NOMO-1 treated with DMSO at 0.1 percent for 48 hours (cell line): ENCODE measurements around the gene SPATA46.

ENCODE experiments used
- DNase-seq: peaks from one replicate; lab custom pipeline; 2025; ENCODE audit not compliant: unreplicated experiment; lab: John Stamatoyannopoulos, UW

Gene SPATA46

GRCh38 chr1:162375463-162375862, 1.2 kb downstream of the SPATA46 start:
- DNase-seq = no peak

GRCh38 chr1:162374406-162374805, 2.2 kb downstream of the SPATA46 start:
- DNase-seq = no peak

DNA sequence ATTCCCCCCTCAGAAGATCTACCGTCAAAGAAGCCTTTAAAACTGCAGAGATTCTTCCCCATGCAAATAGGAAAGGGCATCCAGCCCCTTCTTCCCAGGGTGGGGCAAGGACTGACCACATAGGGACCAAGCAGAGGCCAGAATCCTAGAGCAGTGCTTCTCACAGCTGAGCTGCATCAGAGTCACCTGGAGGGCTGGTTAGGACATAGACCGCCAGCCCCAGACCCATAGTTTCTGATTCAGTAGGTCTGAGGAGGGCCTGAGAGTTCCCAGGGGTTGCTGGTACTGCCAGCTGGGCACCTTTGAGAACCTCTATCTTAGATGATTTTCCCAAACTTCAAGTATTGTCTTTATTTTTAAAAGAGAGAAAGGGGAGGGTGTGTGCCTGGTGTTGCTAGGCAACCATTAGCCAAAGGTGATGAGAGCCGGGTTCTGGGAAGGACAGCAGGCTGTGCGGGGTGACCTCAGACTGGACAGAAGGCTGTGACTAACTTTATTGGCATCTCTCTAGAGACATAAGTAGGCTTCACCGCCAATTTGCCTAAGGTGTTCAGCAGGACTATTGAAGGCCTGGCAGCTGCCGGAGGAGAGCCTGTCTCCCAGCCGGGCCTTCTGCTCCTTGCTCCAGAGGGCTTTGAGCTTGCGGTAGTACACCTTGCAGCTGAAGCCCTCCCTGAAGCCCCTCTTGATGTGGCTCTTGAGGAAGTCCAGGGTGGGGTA, 3.0 kb downstream of the SPATA46 start:
- no peak for DNase-seq

- DNase-seq = no peak
These were observed 3.6 kb downstream of the SPATA46 start for GRCh38 chr1:162373072-162373427.

- DNase-seq = no peak
These were observed 4.2 kb downstream of the SPATA46 start for GRCh38 chr1:162372159-162373071.

DNA sequence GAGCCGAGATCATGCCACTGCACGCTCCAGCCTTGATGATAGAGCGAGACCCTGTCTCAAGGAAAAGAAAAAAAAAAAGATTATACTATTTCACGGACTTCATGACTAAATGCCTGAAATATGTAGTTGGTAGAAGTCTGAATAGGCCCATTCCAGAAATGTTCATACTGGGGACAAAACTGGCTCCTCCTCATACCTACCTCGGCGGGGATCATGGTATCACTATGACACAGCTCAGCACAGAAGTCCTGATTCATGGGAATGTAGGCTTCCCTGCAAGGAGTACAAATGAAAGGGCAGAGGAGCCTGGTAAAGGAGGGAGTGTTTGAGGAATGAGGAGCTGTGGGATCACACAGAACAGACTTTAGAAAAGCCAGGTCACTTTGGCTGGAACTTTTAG, 5.0 kb downstream of the SPATA46 start:
- DNase-seq = no peak

GRCh38 chr1:162370721-162371120, 5.9 kb downstream of the SPATA46 start:
- no peak for DNase-seq

GRCh38 chr1:162370161-162370560, 6.5 kb downstream of the SPATA46 start:
- DNase-seq = no peak

DNA sequence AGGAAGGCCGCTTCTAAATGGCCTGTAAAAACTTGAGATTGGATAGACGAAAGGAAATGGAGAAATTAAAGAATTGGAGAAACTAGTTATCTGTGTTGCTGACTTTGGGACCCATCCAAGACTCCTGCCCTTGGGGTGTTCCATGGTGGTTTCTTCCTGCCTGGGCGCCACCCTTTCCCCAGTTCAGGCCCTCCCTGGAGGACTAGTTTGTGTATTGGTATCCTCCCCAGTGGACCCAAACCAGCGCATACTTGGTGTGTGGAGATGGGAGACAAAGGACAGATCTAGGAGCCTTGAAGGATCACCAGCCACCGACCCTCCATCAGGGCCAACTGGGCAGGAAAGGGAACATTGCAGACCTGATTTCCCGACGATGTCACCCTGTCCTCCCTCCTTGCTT, 7.1 kb downstream of the SPATA46 start:
- DNase-seq = no peak

DNA sequence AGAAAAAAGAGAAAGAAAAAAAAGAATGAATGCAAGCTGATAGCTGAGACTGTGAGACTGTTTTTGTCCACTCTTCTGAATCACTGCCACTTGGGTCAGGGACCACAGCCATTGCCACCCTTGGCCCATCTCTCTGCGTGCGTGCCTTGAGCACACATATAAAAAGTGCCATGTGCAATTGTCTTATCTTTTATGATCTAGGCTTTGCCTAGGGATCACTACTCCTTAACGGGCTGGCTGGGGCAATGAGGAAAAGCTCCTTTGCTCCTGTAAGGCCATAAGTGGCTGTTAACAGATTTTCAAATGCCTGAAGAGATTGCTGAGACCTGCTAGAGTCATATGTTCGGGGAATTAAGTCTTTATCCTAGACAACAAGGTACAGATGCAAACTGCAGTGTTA, 8.2 kb downstream of the SPATA46 start:
- DNase-seq = no peak

- no peak for DNase-seq
These were observed 8.9 kb downstream of the SPATA46 start for GRCh38 chr1:162367772-162368171.

GRCh38 chr1:162367073-162367472, 9.6 kb downstream of the SPATA46 start:
- no peak for DNase-seq

DNA sequence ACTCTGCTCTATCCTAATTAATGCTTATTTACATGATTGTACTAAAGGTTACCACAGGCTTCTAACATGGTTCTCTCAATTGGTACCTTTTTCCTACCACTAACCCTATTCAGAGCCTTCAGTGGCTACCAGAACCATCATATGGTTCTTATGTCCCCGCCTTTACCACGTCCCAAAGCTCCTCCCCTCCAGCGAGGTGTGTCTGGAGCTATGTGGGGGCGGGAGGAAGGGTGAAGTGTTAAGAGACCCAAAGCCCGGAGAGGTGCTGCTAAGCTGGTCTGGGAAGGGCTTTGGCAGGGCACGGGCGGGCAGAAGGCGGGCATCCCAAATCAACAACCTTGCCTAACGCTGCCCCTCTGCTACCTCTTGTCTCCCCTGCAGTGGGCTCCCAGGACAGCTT, 10.0 kb downstream of the SPATA46 start:
- no peak for DNase-seq

GRCh38 chr1:162366149-162366548, 10.5 kb downstream of the SPATA46 start:
- DNase-seq = no peak

DNA sequence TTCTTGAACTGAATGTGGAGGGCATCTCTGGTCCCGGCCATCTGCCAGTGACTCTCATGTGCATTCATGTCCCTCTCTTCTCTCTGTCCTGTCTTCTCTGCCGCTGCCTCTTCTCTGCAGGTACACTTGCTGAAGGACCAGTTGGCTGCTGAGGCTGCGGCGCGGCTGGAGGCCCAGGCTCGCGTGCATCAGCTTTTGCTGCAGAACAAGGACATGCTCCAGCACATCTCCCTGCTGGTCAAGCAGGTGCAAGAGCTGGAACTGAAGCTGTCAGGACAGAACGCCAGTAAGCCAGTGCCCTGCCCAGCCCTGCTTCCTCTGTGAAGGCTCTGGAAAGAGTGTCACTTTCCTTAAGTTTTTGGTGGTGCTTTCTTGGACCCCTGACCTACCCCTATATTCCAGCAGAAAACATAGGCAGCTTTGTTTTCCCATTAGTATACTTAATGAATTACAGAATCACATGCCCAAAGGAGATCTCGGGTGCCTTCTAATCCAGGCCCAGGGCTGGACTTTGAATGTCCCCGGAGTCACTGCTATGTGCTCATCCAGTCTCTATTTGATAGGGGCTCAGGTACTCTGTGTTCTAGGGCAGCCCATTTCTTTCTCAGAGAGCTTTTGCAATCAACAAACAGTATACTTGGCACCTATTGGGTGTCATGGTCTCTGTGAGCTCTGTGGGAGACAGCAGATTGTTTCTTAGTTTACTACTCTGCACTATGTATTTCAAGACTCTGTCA, 11.2 kb downstream of the SPATA46 start:
- DNase-seq = no peak

DNA sequence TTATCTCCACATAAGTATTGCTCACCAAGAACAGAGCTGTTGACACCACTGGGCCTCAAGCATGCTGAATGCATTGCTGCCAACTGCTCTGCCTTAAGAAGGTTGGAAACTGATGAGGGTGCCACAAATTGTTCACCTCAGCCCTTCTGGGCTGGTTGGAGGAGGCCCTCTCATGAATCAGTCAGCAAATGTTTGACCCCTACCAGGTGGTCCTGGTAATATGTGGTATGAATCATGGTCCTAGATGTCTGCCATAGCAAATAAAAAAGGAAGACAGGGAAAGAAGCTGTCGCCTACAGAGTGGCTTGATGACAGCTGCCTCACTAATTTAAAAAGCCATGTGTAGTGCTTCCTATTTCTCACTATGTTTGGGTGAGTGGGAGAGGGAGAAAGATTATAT, 12.2 kb downstream of the SPATA46 start:
- no peak for DNase-seq

GRCh38 chr1:162363823-162364222, 12.8 kb downstream of the SPATA46 start:
- DNase-seq = no peak

DNA sequence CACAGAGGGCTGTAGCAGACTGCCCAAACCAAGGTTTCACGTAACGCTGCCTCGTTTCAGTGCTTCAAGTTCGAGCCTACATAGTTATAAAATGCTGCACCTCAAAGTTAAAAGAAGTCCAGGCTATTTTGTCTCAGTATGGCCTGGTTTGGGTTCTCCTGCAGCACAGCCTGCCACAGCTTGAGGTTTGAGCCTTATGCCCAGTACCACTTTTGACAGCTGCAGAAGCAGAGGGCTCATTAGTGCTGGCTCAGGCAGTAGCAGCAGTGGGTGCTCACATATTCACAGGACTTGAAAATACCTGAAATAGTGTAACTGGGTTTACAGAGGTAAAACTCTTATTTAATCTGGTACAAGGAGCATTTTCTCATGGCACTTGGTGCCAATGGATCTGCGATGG, 15.3 kb downstream of the SPATA46 start:
- DNase-seq = no peak

DNA sequence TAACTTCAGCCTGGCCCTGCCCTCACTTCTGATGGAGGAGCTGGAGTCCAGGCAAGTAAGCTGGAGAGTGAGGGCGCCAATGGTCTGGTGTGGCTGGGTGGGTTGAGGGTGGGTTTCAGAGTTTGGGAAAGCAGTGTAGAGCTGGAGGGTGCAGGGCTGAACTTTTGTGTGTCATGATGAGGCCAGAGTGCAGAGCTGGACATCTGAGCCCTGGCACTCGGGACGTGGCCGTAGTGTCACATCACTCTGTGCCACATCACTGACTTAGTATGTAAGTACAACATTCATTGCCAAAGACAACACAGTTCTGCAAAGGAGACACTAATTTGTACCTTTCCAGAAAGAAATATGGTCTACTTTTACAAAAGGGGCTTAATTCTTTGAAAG, 15.8 kb downstream of the SPATA46 start:
- DNase-seq = no peak

DNA sequence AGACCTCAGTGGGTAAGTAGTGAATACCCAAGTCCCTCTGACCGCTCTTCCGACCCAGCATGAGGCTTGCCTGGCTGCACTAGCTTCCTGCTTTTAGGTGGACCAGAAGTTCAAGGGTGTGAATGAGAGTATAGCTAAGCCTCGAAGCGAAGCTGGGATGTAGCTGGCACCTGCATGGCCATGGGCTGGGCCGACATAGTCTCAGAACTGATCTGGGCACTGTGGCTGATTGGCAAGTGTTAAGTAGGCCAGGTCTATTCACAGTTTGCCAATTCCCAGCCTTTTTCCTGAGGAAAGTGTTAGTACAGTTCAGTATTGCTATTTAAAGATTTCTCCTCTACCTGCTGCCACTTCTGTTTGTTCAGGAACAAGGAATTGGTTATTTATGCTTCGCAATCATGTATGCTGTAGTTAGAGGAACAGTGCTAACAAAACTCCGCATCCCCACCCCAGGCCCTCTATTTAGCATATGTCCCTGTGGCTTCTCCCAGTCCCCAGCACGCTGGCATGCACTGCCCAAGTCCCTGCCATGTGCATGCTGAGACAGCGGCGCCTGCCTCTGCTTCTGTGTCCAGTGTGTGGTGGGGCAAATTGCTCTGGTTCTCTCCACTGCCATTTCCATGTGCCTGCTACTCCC, 16.3 kb downstream of the SPATA46 start:
- no peak for DNase-seq

GRCh38 chr1:162359523-162360236, 17.0 kb downstream of the SPATA46 start:
- DNase-seq = no peak
